HCT116 (cell line): ENCODE measurements around the gene ITLN1. TPM values are rescaled to one million over a fixed set of nuclear protein-coding genes. Genes with fewer than 3 reads are reported as not detected.

ENCODE experiments used
- ATAC-seq: fragments of 200-7000 bp; cut with Tn5 transposase; 2 replicates; pipeline ENCODE4 v1.9.1; 2020; ENCODE audit warnings: mild to moderate bottlenecking, moderate library complexity
- BruUV-seq: library from RNA; stranded (reverse); fragments of 400-500 nt; replicated peaks from 2 replicates; lab custom pipeline; 2021; lab: Mats Ljungman, UMichigan
- CTCF ChIA-PET: fragments of 300-600 bp; sonication (Branson Sonifier 250); formaldehyde crosslinking; loops from one replicate; lab custom pipeline; 2021; ENCODE audit warnings: antibody characterized with exemption; lab: Charles Lee
- POLR2A ChIA-PET: fragments of 300-600, 350-600 bp; sonication (Branson Sonifier 250); formaldehyde crosslinking; loops from one replicate; lab custom pipeline; 2021; ENCODE audit warnings: antibody characterized with exemption; lab: Charles Lee
- RAD21 ChIA-PET, 2 experiments: fragments of 300-600 bp; sonication (Branson Sonifier 250); formaldehyde crosslinking; loops; one replicate each; lab custom pipeline; 2023; ENCODE audit warnings: low total read pairs in 2 of 2; ENCODE audit not compliant: uncharacterized antibody in 2 of 2, unreplicated experiment in 2 of 2, low non-redundant PET in 1 of 2; lab: Charles Lee
- DNase-seq: peaks from one replicate; pipeline ENCODE4 v3.0.0-alpha.2; 2010; ENCODE audit warnings: low read depth, low spot score
- H2AFZ ChIP-seq: fragments of 200-600 bp; shearing (Covaris generic), sonication (generic); 2 replicates; pipeline ENCODE4 v1.6.1; 2017; ENCODE audit warnings: low read depth, mixed run types, mixed read lengths, antibody characterized with exemption, low read length; ENCODE audit not compliant: poor library complexity, severe bottlenecking
- H3K27ac ChIP-seq: 2 replicates; pipeline ENCODE4 v1.5.1; 2012; ENCODE audit warnings: low read depth, low read length
- H3K27me3 ChIP-seq: fragments of 200-600 bp; sonication (generic); 2 replicates; pipeline ENCODE4 v1.6.1; 2016; ENCODE audit warnings: mixed run types, low read length, mixed read lengths; ENCODE audit not compliant: insufficient read depth
- H3K36me3 ChIP-seq, 2 experiments: fragments of 200-500 bp in 1 of 2; fragments of 200-600 bp in 1 of 2; sonication (Bioruptor generic) in 1 of 2; sonication (generic) in 1 of 2; 2 replicates each; pipeline versions ENCODE4 v1.5.1 to v1.6.1; 2014 to 2016; ENCODE audit warnings: low read length in 2 of 2, inconsistent platforms in 1 of 2, mixed read lengths in 1 of 2, mixed run types in 1 of 2; ENCODE audit not compliant: insufficient read depth in 2 of 2, control insufficient read depth in 1 of 2
- H3K4me1 ChIP-seq, 2 experiments: fragments of 200-600 bp in 1 of 2; sonication (generic) in 1 of 2; 2 replicates each; pipeline versions ENCODE4 v1.5.1 to v1.6.1; 2012 to 2017; ENCODE audit warnings: low read length in 2 of 2, inconsistent platforms in 1 of 2, mild to moderate bottlenecking in 1 of 2, mixed read lengths in 1 of 2, mixed run types in 1 of 2, moderate library complexity in 1 of 2; ENCODE audit not compliant: insufficient read depth in 2 of 2, control insufficient read depth in 1 of 2
- H3K4me2 ChIP-seq: fragments of 200-600 bp; sonication (generic); 2 replicates; pipeline ENCODE4 v1.6.1; 2017; ENCODE audit warnings: mixed run types, low read length, mixed read lengths
- H3K4me3 ChIP-seq, 2 experiments: fragments of 200-600 bp in 1 of 2; sonication (generic) in 1 of 2; replicated peaks in 1 of 2; 2 replicates each; pipeline ENCODE4 v1.5.1; 2011 to 2016; ENCODE audit warnings: low read length in 2 of 2, control low read depth in 1 of 2, low read depth in 1 of 2, mild to moderate bottlenecking in 1 of 2, mixed read lengths in 1 of 2, mixed run types in 1 of 2
- H3K79me2 ChIP-seq: fragments of 200-600 bp; sonication (generic); 2 replicates; pipeline ENCODE4 v1.6.1; 2017; ENCODE audit warnings: mild to moderate bottlenecking, mixed run types, low read length, moderate library complexity, mixed read lengths; ENCODE audit not compliant: insufficient read depth
- H3K9ac ChIP-seq: fragments of 200-600 bp; sonication (generic); 2 replicates; pipeline ENCODE4 v1.6.1; 2016; ENCODE audit warnings: low read length, mixed read lengths
- H3K9me2 ChIP-seq: fragments of 200-600 bp; sonication (generic), shearing (Covaris generic); 2 replicates; pipeline ENCODE4 v1.6.1; 2017; ENCODE audit warnings: mixed run types, mild to moderate bottlenecking, moderate library complexity; ENCODE audit not compliant: insufficient read depth
- H3K9me3 ChIP-seq, 2 experiments: fragments of 200-500 bp in 1 of 2; fragments of 200-600 bp in 1 of 2; sonication (Bioruptor generic) in 1 of 2; sonication (generic) in 1 of 2; 2 replicates each; pipeline ENCODE4 v1.6.1; 2014 to 2017; ENCODE audit warnings: low read length in 2 of 2, mixed read lengths in 2 of 2, inconsistent platforms in 1 of 2, low read depth in 1 of 2, mild to moderate bottlenecking in 1 of 2, mixed run types in 1 of 2, moderate library complexity in 1 of 2; ENCODE audit not compliant: control insufficient read depth in 1 of 2, insufficient read depth in 1 of 2
- H4K20me1 ChIP-seq: fragments of 200-600 bp; sonication (generic), shearing (Covaris generic); 2 replicates; pipeline ENCODE4 v1.6.1; 2017; ENCODE audit warnings: mixed run types, mild to moderate bottlenecking, moderate library complexity; ENCODE audit not compliant: insufficient read depth
- CBX3 ChIP-seq: IDR thresholded peaks from 2 replicates; pipeline ENCODE4 v1.6.1; 2012; ENCODE audit warnings: low read depth
- EGR1 ChIP-seq: IDR thresholded peaks from 2 replicates; pipeline ENCODE4 v1.6.1; 2012; ENCODE audit warnings: low read depth
- ELF1 ChIP-seq: IDR thresholded peaks from 2 replicates; pipeline ENCODE4 v1.6.1; 2012; ENCODE audit warnings: low read depth, borderline replicate concordance
- EZH2phosphoT487 ChIP-seq: fragments of 200-600 bp; IDR thresholded peaks from 2 replicates; pipeline ENCODE4 v1.6.1; 2018; ENCODE audit warnings: antibody characterized with exemption, borderline replicate concordance
- FOSL1 ChIP-seq: IDR thresholded peaks from 2 replicates; pipeline ENCODE4 v1.6.1; 2012; ENCODE audit warnings: low read depth
- JUND ChIP-seq: IDR thresholded peaks from 2 replicates; pipeline ENCODE4 v1.6.1; 2012
- POLR2A ChIP-seq: IDR thresholded peaks from 2 replicates; pipeline ENCODE4 v1.7.0; 2011; ENCODE audit warnings: borderline replicate concordance; ENCODE audit not compliant: insufficient read depth, insufficient read length; ENCODE audit errors: extremely low read depth
- YY1 ChIP-seq: IDR thresholded peaks from 2 replicates; pipeline ENCODE4 v1.6.1; 2011; ENCODE audit warnings: low read length, low read depth, moderate library complexity, mild to moderate bottlenecking; ENCODE audit not compliant: insufficient replicate concordance; ENCODE audit errors: extremely low read depth
- intact Hi-C: fragments of 100-400 bp; cut with micrococcal nuclease; formaldehyde crosslinking; loops from 2 replicates; pipeline ENCODE4 v1.10.0; 2022
- total RNA-seq: library from RNA; stranded (reverse); gene quantifications from one replicate; pipeline ENCODE4 v1.2.1, GENCODE V29; 2021; ENCODE audit not compliant: unreplicated experiment
- TF ChIP-seq, protein P1 (sequence below): IDR thresholded peaks from 2 replicates; pipeline ENCODE4 v1.6.1; 2012; ENCODE audit warnings: low read depth
- TF ChIP-seq, protein P2 (sequence below): IDR thresholded peaks from 2 replicates; pipeline ENCODE4 v1.6.1; 2011; ENCODE audit warnings: mild to moderate bottlenecking, low read length, moderate library complexity; ENCODE audit not compliant: insufficient replicate concordance; ENCODE audit errors: extremely low read depth
- TF ChIP-seq, protein P3 (sequence below): IDR thresholded peaks from 2 replicates; pipeline ENCODE4 v1.6.1; 2012

The ITLN1 gene
- total RNA-seq, 1 experiment from 2014 or later = not detected

- CTCF ChIA-PET = interaction anchor here (0.6 kb wide), 1 partner anchor 144 kb away, joined by 4 read pairs; no protein-coding TSS in a partner anchor
- ATAC-seq (no peak), DNase-seq (no peak)
- Histone ChIP-seq H3K27me3 (no peaks in the 10 kb centered on the region), H3K4me3 (no peak overlapping the region), H3K4me2 (no peak overlapping the region), H3K36me3 (no peaks in the 10 kb centered on the region), H3K9me2 (no peaks in the 10 kb centered on the region), H3K4me1 (no peaks in the 10 kb centered on the region), H3K9ac (no peak overlapping the region), H3K9me3 (no peaks in the 10 kb centered on the region), H3K79me2 (no peaks in the 10 kb centered on the region), H2AFZ (no peak overlapping the region), H3K27ac (no peak overlapping the region), H4K20me1 (no peaks in the 10 kb centered on the region)
- TF ChIP-seq YY1 = no peak
- RAD21 ChIA-PET = no interaction called here
- no TSS peak for BruUV-seq
- POLR2A ChIA-PET = no interaction called here
- intact Hi-C loops = no loop called here
These were observed 38.7 kb downstream of the ITLN1 start for GRCh38 chr1:160846281-160846680.

- no peak overlapping the region for H2AFZ ChIP-seq
- no peak for DNase-seq
These were observed 40.3 kb downstream of the ITLN1 start for GRCh38 chr1:160844447-160845232.

More at GRCh38 chr1:160844447-160845232, 40.3 kb downstream of the ITLN1 start:
- Histone ChIP-seq H4K20me1 (no peaks in the 10 kb centered on the region), H3K27ac (no peak overlapping the region), H3K27me3 (no peaks in the 10 kb centered on the region), H3K9ac (no peak overlapping the region), H3K9me2 (no peaks in the 10 kb centered on the region), H3K36me3 (no peaks in the 10 kb centered on the region), H3K79me2 (no peaks in the 10 kb centered on the region), H3K4me2 (no peak overlapping the region), H3K4me1 (no peaks in the 10 kb centered on the region), H3K4me3 (no peak overlapping the region), H3K9me3 (no peaks in the 10 kb centered on the region)
- BruUV-seq = no TSS peak
- intact Hi-C loops = no loop called here
- CTCF ChIA-PET = interaction anchor here (1.2 kb wide), 2 partner anchors 10 to 106 kb away, joined by 3 to 7 read pairs; no protein-coding TSS in a partner anchor
- POLR2A ChIA-PET = no interaction called here
- TF ChIP-seq POLR2A (no peak), FOSL1 (no peak), ELF1 (no peak), EGR1 (no peak), EZH2phosphoT487 (no peak), CBX3 (no peak), JUND (no peak)
- TF ChIP-seq, protein P1, sequence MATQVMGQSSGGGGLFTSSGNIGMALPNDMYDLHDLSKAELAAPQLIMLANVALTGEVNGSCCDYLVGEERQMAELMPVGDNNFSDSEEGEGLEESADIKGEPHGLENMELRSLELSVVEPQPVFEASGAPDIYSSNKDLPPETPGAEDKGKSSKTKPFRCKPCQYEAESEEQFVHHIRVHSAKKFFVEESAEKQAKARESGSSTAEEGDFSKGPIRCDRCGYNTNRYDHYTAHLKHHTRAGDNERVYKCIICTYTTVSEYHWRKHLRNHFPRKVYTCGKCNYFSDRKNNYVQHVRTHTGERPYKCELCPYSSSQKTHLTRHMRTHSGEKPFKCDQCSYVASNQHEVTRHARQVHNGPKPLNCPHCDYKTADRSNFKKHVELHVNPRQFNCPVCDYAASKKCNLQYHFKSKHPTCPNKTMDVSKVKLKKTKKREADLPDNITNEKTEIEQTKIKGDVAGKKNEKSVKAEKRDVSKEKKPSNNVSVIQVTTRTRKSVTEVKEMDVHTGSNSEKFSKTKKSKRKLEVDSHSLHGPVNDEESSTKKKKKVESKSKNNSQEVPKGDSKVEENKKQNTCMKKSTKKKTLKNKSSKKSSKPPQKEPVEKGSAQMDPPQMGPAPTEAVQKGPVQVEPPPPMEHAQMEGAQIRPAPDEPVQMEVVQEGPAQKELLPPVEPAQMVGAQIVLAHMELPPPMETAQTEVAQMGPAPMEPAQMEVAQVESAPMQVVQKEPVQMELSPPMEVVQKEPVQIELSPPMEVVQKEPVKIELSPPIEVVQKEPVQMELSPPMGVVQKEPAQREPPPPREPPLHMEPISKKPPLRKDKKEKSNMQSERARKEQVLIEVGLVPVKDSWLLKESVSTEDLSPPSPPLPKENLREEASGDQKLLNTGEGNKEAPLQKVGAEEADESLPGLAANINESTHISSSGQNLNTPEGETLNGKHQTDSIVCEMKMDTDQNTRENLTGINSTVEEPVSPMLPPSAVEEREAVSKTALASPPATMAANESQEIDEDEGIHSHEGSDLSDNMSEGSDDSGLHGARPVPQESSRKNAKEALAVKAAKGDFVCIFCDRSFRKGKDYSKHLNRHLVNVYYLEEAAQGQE = no peak
- TF ChIP-seq, protein P2, sequence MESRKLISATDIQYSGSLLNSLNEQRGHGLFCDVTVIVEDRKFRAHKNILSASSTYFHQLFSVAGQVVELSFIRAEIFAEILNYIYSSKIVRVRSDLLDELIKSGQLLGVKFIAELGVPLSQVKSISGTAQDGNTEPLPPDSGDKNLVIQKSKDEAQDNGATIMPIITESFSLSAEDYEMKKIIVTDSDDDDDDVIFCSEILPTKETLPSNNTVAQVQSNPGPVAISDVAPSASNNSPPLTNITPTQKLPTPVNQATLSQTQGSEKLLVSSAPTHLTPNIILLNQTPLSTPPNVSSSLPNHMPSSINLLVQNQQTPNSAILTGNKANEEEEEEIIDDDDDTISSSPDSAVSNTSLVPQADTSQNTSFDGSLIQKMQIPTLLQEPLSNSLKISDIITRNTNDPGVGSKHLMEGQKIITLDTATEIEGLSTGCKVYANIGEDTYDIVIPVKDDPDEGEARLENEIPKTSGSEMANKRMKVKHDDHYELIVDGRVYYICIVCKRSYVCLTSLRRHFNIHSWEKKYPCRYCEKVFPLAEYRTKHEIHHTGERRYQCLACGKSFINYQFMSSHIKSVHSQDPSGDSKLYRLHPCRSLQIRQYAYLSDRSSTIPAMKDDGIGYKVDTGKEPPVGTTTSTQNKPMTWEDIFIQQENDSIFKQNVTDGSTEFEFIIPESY = no peak
- TF ChIP-seq, protein P3, sequence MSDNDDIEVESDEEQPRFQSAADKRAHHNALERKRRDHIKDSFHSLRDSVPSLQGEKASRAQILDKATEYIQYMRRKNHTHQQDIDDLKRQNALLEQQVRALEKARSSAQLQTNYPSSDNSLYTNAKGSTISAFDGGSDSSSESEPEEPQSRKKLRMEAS = no peak
- RAD21 ChIA-PET = no interaction called here
- no peak for ATAC-seq
